Prostate gland (tissue), 2 donors: ENCODE measurements around the gene ZNF124. TPM values are rescaled to one million over a fixed set of nuclear protein-coding genes. Genes with fewer than 3 reads are reported as not detected.

ENCODE experiments used
- DNase-seq: peaks from one replicate; pipeline ENCODE4 v3.0.0-alpha.2; 2019; ENCODE audit warnings: low spot score
- H3K27ac ChIP-seq, 2 donors: fragments of 200-600 bp; sonication (generic); 2 replicates each; pipeline ENCODE4 v1.5.1; 2017 to 2019
- H3K27me3 ChIP-seq: fragments of 200-600 bp; sonication (generic); replicated peaks from 2 replicates; pipeline ENCODE4 v1.5.1; 2019; ENCODE audit not compliant: insufficient read depth
- H3K36me3 ChIP-seq, 2 donors: fragments of 200-600 bp; sonication (generic); 1 replicate in 1 of 2; 2 replicates in 1 of 2; pipeline versions ENCODE4 v1.5.1 to v1.8.1; 2017 to 2019
- H3K4me1 ChIP-seq: fragments of 200-600 bp; sonication (generic); replicated peaks from 2 replicates; pipeline ENCODE4 v1.5.1; 2019
- H3K4me3 ChIP-seq, 2 donors: fragments of 200-600 bp; sonication (generic); 2 replicates each; pipeline ENCODE4 v1.5.1; 2017 to 2019
- H3K9me3 ChIP-seq: fragments of 200-600 bp; sonication (generic); 2 replicates; pipeline ENCODE4 v1.5.1; 2017
- POLR2A ChIP-seq: fragments of 450-650 bp; IDR thresholded peaks from one replicate; pipeline ENCODE4 v1.6.1; 2016; ENCODE audit warnings: antibody characterized with exemption, mild to moderate bottlenecking
- POLR2AphosphoS5 ChIP-seq: sonication (generic); formaldehyde crosslinking; IDR thresholded peaks from one replicate; pipeline ENCODE4 v1.6.1; 2017; ENCODE audit warnings: antibody characterized with exemption
- WGBS: methylation state at CpG from one replicate; pipeline ENCODE4 v1.1.5; 2018; 5-methylcytosine and 5-hydroxymethylcytosine counted together
- intact Hi-C: fragments of 100-400 bp; cut with DNase I; formaldehyde crosslinking; loops from one replicate; pipeline ENCODE4 v1.14.2; 2022
- microRNA-seq: library from miRNA; unstranded; fragments of <30 nt; microRNA quantifications from one replicate; pipeline ENCODE4, GENCODE V29; 2016
- small RNA-seq, 2 donors: library from RNA; depleted of rRNA; stranded (forward); fragments of <200 nt; gene quantifications; one replicate each; pipeline ENCODE3, GENCODE V24; 2016
- total RNA-seq, 2 donors: library from RNA; depleted of rRNA; stranded (reverse); fragments of >200 nt; gene quantifications; one replicate each; pipeline ENCODE4 v1.1.0, GENCODE V29; 2016
- TF ChIP-seq, protein P1 (sequence below), 4 experiments: fragments of 200-600 bp in 2 of 4; fragments of 450-650 bp in 2 of 4; sonication (generic) in 2 of 4; IDR thresholded peaks; 1 replicate in 3 of 4; 2 replicates in 1 of 4; pipeline ENCODE4 v1.5.1; 2016 to 2019; ENCODE audit warnings: antibody characterized with exemption in 4 of 4, mild to moderate bottlenecking in 2 of 4, moderate library complexity in 2 of 4

The ZNF124 gene
- total RNA-seq, 2 donors from 2014 or later: 19.1 to 44.6 TPM

DNA sequence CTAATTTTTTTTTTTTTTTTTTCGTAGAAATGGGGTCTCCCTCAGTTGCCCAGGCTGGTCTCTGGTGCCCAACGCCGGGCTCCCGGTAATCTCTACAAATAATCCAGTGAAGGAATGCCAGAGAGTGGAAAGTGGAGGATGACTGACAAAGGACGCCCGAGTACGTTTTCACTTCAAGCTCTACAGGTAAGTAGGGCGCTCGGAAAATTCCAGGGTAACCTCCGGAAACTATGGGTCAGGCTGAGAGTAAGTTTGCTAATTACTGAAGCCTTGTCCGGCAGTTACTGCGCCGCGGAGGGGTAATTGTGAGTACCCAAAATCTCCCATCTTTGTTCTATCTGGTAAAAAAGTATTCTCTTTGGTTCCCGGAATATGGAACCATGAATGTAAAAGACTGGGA lies 65.9 kb downstream of the ZNF124 start:
- 90% methylated on average over 15 of the region's 15 CpGs for WGBS

More for the DNA sequence above, 65.9 kb downstream of the ZNF124 start:
- no peak overlapping the region for H3K27ac ChIP-seq
- no peaks in the 10 kb centered on the region for H3K9me3 ChIP-seq
- H3K4me1 ChIP-seq: no peaks in the 10 kb centered on the region
- no peak overlapping the region for H3K4me3 ChIP-seq
- TF ChIP-seq POLR2A (no peak), POLR2AphosphoS5 (no peak)
- TF ChIP-seq, protein P1, sequence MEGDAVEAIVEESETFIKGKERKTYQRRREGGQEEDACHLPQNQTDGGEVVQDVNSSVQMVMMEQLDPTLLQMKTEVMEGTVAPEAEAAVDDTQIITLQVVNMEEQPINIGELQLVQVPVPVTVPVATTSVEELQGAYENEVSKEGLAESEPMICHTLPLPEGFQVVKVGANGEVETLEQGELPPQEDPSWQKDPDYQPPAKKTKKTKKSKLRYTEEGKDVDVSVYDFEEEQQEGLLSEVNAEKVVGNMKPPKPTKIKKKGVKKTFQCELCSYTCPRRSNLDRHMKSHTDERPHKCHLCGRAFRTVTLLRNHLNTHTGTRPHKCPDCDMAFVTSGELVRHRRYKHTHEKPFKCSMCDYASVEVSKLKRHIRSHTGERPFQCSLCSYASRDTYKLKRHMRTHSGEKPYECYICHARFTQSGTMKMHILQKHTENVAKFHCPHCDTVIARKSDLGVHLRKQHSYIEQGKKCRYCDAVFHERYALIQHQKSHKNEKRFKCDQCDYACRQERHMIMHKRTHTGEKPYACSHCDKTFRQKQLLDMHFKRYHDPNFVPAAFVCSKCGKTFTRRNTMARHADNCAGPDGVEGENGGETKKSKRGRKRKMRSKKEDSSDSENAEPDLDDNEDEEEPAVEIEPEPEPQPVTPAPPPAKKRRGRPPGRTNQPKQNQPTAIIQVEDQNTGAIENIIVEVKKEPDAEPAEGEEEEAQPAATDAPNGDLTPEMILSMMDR (IDR thresholded peaks at IDR 0.05): no peak
- peaks cover 0 to 6% of the 10 kb centered on the region in 2 donors for H3K36me3 ChIP-seq
- H3K27me3 ChIP-seq: no peaks in the 10 kb centered on the region
- no peak for DNase-seq
- intact Hi-C loops: loop anchor here (10.0 kb wide), 3 partner anchors 109 to 229 kb away; partner anchors contain the start of genes AHCTF1 and ZNF496

Small RNA genes lying within 50 kb of the gene (microRNA-seq; reads per million reads assigned to microRNA genes)
- not detected for gene MIR3916

Small RNA genes lying within 50 kb of the gene (small RNA-seq; reads per million reads assigned to genes)
- gene AL390728.3 (0 reads per million in 2 donors), gene RNA5SP82 (0 reads per million in 2 donors)

Other genes with a start within 250 kb of the ZNF124 start
- 10 to 100 TPM; 22.5 to 39.6 TPM for gene AHCTF1, start 240.1 kb downstream of the ZNF124 start, total RNA-seq
- gene ZNF695, start 164.0 kb downstream of the ZNF124 start, total RNA-seq: under 1 TPM; 0.09 to 0.74 TPM
- gene ZNF670, start 93.2 kb downstream of the ZNF124 start, total RNA-seq: 1 to 10 TPM; 2.9 to 4.7 TPM
- gene ZNF669, start 67.7 kb downstream of the ZNF124 start, total RNA-seq: 1 to 10 TPM; 7.0 to 8.2 TPM
- gene VN1R5, start 84.1 kb upstream of the ZNF124 start, total RNA-seq: under 1 TPM in 1 of 2 donors, not detected in 1; 0.62 TPM
- gene ZNF496, start 159.8 kb upstream of the ZNF124 start, total RNA-seq: 10 to 100 TPM; 32.1 to 68.2 TPM
- 1 to 10 TPM; 1.1 to 1.4 TPM for gene NLRP3, start 244.2 kb upstream of the ZNF124 start, total RNA-seq